Kidney (tissue), 14 donors: ENCODE results near the gene IREB2. TPM values are rescaled to one million over a fixed set of nuclear protein-coding genes. Genes with fewer than 3 reads are reported as not detected.

ENCODE experiments used
- DNase-seq, 5 donors: peaks; one replicate each; pipeline ENCODE4 v3.0.0-alpha.2; 2013 to 2020
- FAIRE-seq: peaks from 2 replicates; lab custom pipeline; 2012; peaks lifted over from hg19 to GRCh38; lab: Jason Lieb, UNC
- H3K27ac ChIP-seq, 2 donors: one replicate each; pipeline ENCODE4 v1.7.0; 2013; ENCODE audit warnings: low read depth in 2 of 2, low read length in 2 of 2, inconsistent platforms in 1 of 2
- H3K27me3 ChIP-seq: one replicate; pipeline ENCODE4 v1.7.1; 2013; ENCODE audit warnings: low read length, inconsistent platforms; ENCODE audit not compliant: control insufficient read depth, insufficient read depth
- H3K36me3 ChIP-seq, 3 donors: one replicate each; pipeline versions ENCODE4 v1.7.0 to v1.7.1; 2013; ENCODE audit warnings: low read length in 3 of 3, control low read depth in 1 of 3, inconsistent platforms in 1 of 3; ENCODE audit not compliant: insufficient read depth in 3 of 3, control insufficient read depth in 2 of 3
- H3K4me1 ChIP-seq, 3 donors: one replicate each; pipeline versions ENCODE4 v1.7.0 to v1.7.1; 2013; ENCODE audit warnings: low read length in 3 of 3, inconsistent platforms in 1 of 3, low read depth in 1 of 3; ENCODE audit not compliant: control insufficient read depth in 2 of 3, insufficient read depth in 2 of 3
- H3K4me3 ChIP-seq, 3 donors: one replicate each; pipeline versions ENCODE4 v1.7.0 to v1.8.1; 2013; ENCODE audit warnings: low read length in 3 of 3, control low read depth in 1 of 3, inconsistent platforms in 1 of 3
- H3K9ac ChIP-seq, 3 donors: one replicate each; pipeline versions ENCODE4 v1.7.0 to v1.7.1; 2013; ENCODE audit warnings: low read length in 3 of 3, control low read depth in 1 of 3, inconsistent platforms in 1 of 3
- H3K9me3 ChIP-seq, 3 donors: one replicate each; pipeline versions ENCODE4 v1.7.0 to v1.7.1; 2013; ENCODE audit warnings: low read length in 3 of 3, control low read depth in 1 of 3, inconsistent platforms in 1 of 3; ENCODE audit not compliant: control insufficient read depth in 2 of 3, insufficient read depth in 1 of 3
- intact Hi-C: fragments of 100-400 bp; cut with DNase I; formaldehyde crosslinking; loops from one replicate; pipeline ENCODE4 v1.11.1; 2022
- polyA plus RNA-seq: library from polyadenylated mRNA; stranded (reverse); fragments of 350-450 nt; fragmentation: Illumina TruSeq; extraction: RNeasy Lipid Tissue Mini Kit (QIAGEN cat#74804); gene quantifications from one replicate; pipeline ENCODE4 v1.2.3, GENCODE V29; 2014; ENCODE audit warnings: low read depth, low replicate concordance; ENCODE audit not compliant: insufficient read depth
- total RNA-seq: library from RNA; stranded (reverse); fragmentation: NEBNext Ultra II Directional; extraction: Animal tissue kit (Norgen Biotek cat#: 25700); gene quantifications from one replicate; pipeline ENCODE4 v1.2.1, GENCODE V29; 2021
- TF ChIP-seq, protein P1 (sequence below): IDR thresholded peaks from 3 replicates; pipeline ENCODE4 v1.5.1; 2012; ENCODE audit warnings: mild to moderate bottlenecking, moderate library complexity, borderline replicate concordance; ENCODE audit not compliant: insufficient read depth; ENCODE audit errors: extremely low read depth
- donor health status: control.
- donor health status: control.
- donor health status: control.
- donor health status: control.
- donor health status: control.
- donor health status: DM: yes; HTN: yes; CAD: no.
- donor health status: Normal renal cell carcinoma (clear cell type).

Gene IREB2
- total and polyA plus RNA-seq, 2 donors from 2014 or later: 8.3 to 48.7 TPM

DNA sequence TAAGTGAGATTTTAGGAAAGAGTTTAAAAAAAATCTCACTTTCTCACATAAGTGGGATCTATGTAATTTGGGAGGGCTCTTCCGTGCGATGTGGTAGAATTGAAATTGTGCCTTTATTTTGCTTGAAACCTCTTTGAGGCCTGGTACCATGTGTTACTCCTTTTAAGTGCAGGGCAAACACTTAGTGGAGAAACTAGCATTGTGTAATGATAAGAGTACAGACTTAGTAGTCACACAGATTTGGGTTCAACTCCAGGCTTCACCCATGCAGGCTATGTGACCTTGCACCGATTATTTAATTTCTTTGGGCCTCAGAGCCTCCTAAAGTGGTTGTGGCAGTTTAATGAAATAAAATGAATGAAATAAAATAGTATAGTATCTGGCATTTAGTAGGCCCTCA is 104.6 kb downstream of the IREB2 start:
- Histone ChIP-seq H3K4me1 (peaks cover 0 to 2% (median 0%) of the 10 kb centered on the region in 3 donors), H3K36me3 (peaks cover 13 to 43% (median 17%) of the 10 kb centered on the region in 3 donors), H3K27me3 (no peaks in the 10 kb centered on the region), H3K27ac (no peak overlapping the region), H3K9me3 (no peaks in the 10 kb centered on the region), H3K4me3 (no peak overlapping the region), H3K9ac (no peak overlapping the region)
- DNase-seq (no peak), FAIRE-seq (no peak)
- intact Hi-C loops: no loop called here
- TF ChIP-seq, protein P1, sequence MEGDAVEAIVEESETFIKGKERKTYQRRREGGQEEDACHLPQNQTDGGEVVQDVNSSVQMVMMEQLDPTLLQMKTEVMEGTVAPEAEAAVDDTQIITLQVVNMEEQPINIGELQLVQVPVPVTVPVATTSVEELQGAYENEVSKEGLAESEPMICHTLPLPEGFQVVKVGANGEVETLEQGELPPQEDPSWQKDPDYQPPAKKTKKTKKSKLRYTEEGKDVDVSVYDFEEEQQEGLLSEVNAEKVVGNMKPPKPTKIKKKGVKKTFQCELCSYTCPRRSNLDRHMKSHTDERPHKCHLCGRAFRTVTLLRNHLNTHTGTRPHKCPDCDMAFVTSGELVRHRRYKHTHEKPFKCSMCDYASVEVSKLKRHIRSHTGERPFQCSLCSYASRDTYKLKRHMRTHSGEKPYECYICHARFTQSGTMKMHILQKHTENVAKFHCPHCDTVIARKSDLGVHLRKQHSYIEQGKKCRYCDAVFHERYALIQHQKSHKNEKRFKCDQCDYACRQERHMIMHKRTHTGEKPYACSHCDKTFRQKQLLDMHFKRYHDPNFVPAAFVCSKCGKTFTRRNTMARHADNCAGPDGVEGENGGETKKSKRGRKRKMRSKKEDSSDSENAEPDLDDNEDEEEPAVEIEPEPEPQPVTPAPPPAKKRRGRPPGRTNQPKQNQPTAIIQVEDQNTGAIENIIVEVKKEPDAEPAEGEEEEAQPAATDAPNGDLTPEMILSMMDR: no peak

DNA sequence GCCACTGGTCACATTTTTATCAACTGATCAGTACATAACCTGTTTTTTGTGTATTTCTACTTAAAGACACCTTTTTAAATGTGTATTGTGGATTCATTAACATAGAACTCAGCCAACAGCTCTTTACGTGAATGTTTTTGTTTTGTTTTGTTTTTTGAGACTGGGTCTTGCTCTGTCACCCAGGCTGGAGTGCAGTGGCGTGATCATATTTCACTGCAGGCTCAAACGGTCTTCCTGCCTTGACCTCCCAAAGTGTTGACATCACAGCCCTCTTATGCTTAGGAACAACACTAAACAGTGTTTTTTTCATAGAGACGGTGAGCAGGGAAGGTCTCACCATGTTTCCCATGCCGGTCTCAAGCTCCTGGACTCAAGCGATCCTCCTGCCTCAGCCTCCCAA is 112.2 kb downstream of the IREB2 start:
- Histone ChIP-seq H3K4me1 (no peaks in the 10 kb centered on the region), H3K9me3 (no peaks in the 10 kb centered on the region), H3K4me3 (no peak overlapping the region), H3K27me3 (no peaks in the 10 kb centered on the region), H3K9ac (no peak overlapping the region), H3K27ac (no peak overlapping the region), H3K36me3 (peaks cover 10 to 43% (median 21%) of the 10 kb centered on the region in 3 donors)
- TF ChIP-seq, protein P1: no peak
- intact Hi-C loops: no loop called here
- FAIRE-seq (no peak), DNase-seq (peak in 1 of 5 donors; percentile 6)

DNA sequence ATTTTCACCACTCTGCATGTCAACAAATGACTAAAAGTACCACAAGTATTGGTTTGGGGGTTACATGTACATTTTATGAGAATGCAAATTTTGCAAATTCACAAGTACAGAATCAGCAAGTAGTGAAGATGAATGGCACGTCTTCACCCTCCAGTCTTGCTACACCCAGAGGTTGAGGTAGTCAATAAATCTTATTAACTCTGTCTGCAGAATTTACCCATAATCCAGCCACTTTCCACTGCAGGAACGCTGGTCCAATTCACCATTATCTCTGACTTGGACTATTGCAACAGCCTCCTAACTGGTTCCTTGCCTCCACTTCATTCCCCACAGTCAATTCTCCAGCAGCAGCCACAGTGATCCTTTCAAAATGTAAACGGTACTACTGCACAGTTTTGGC is 112.8 kb downstream of the IREB2 start:
- no peak overlapping the region for H3K27ac ChIP-seq
- H3K9ac ChIP-seq: no peak overlapping the region
- no peaks in the 10 kb centered on the region for H3K27me3 ChIP-seq
- H3K4me3 ChIP-seq: no peak overlapping the region
- intact Hi-C loops: no loop called here
- DNase-seq: no peak
- H3K36me3 ChIP-seq: peaks cover 7 to 37% (median 15%) of the 10 kb centered on the region in 3 donors
- no peaks in the 10 kb centered on the region for H3K4me1 ChIP-seq
- TF ChIP-seq, protein P1: no peak
- FAIRE-seq: no peak
- H3K9me3 ChIP-seq: no peaks in the 10 kb centered on the region

Other genes starting within 250 kb of the IREB2 start
- gene ACSBG1, start 203.7 kb upstream of the IREB2 start, total RNA-seq: 0.13 TPM
- gene ACSBG1, start 203.7 kb upstream of the IREB2 start, polyA plus RNA-seq: 0.86 TPM
- gene DNAJA4, start 173.7 kb upstream of the IREB2 start, total RNA-seq: 31.1 TPM
- gene DNAJA4, start 173.7 kb upstream of the IREB2 start, polyA plus RNA-seq: 19.9 TPM
- gene SKIC8, start 138.6 kb upstream of the IREB2 start, total RNA-seq: 48.5 TPM
- gene SKIC8, start 138.6 kb upstream of the IREB2 start, polyA plus RNA-seq: 87.4 TPM
- not detected for gene CRABP1, start 97.9 kb upstream of the IREB2 start, total RNA-seq
- gene CRABP1, start 97.9 kb upstream of the IREB2 start, polyA plus RNA-seq: 61.0 TPM
- gene HYKK, start 69.4 kb downstream of the IREB2 start, total RNA-seq: 5.8 TPM
- gene HYKK, start 69.4 kb downstream of the IREB2 start, polyA plus RNA-seq: 14.3 TPM
- gene PSMA4, start 102.2 kb downstream of the IREB2 start, total RNA-seq: 118 TPM
- 200 TPM for gene PSMA4, start 102.2 kb downstream of the IREB2 start, polyA plus RNA-seq
- 0.76 TPM for gene CHRNA5, start 127.3 kb downstream of the IREB2 start, total RNA-seq
- 0.41 TPM for gene CHRNA5, start 127.3 kb downstream of the IREB2 start, polyA plus RNA-seq
- gene CHRNA3, start 182.8 kb downstream of the IREB2 start, total RNA-seq: not detected
- not detected for gene CHRNA3, start 182.8 kb downstream of the IREB2 start, polyA plus RNA-seq
- 0.13 TPM for gene CHRNB4, start 203.0 kb downstream of the IREB2 start, total RNA-seq
- gene CHRNB4, start 203.0 kb downstream of the IREB2 start, polyA plus RNA-seq: 0.32 TPM